Activated naive CD4-positive, alpha-beta T cell treated with anti-CD3 and anti-CD28 coated beads, Interleukin-2, amount 10 ng/mL, durations not matched to agents 7 days and 5 days (primary cell): ENCODE results near the gene NEMP2.
"Not testable (repeated sequence)": the region's sequence is repeated elsewhere in the genome, so short reads cannot be mapped to it uniquely, and the experiment has no call there.

Source experiments
- CTCF ChIA-PET: fragments of 350-600 bp; sonication (Branson Sonifier 250); formaldehyde crosslinking; loops from one replicate; lab custom pipeline; 2021; ENCODE audit warnings: antibody characterized with exemption; lab: Charles Lee
- DNase-seq: peaks from one replicate; pipeline ENCODE4 v3.0.0-alpha.2; 2020
- H3K27ac Mint-ChIP-seq: one replicate; pipeline ENCODE4 v1.8.0; 2021; ENCODE audit warnings: mild to moderate bottlenecking, moderate library complexity, mixed read lengths
- H3K27me3 Mint-ChIP-seq: one replicate; pipeline ENCODE4 v1.8.0; 2021; ENCODE audit warnings: mild to moderate bottlenecking, mixed read lengths
- H3K36me3 Mint-ChIP-seq: one replicate; pipeline ENCODE4 v1.8.0; 2021; ENCODE audit warnings: mixed read lengths
- H3K4me1 Mint-ChIP-seq: one replicate; pipeline ENCODE4 v1.8.0; 2021; ENCODE audit warnings: mixed read lengths
- H3K4me3 Mint-ChIP-seq: one replicate; pipeline ENCODE4 v1.8.0; 2021; ENCODE audit warnings: mild to moderate bottlenecking, moderate library complexity, mixed read lengths
- H3K9me3 Mint-ChIP-seq: one replicate; pipeline ENCODE4 v1.8.0; 2021; ENCODE audit warnings: mixed read lengths

Gene NEMP2

GRCh38 chr2:190478572-190479195 lies 55.8 kb downstream of the NEMP2 start:
- H3K27ac Mint-ChIP-seq = no peak overlapping the region
- DNase-seq = no peak
- no peak overlapping the region for H3K4me3 Mint-ChIP-seq
- peaks cover 25% of the 10 kb centered on the region for H3K36me3 Mint-ChIP-seq
- H3K4me1 Mint-ChIP-seq = no peaks in the 10 kb centered on the region
- H3K27me3 Mint-ChIP-seq = no peaks in the 10 kb centered on the region
- peaks cover 6% of the 10 kb centered on the region for H3K9me3 Mint-ChIP-seq
- CTCF ChIA-PET = no interaction called here

GRCh38 chr2:190477661-190478454 lies 56.7 kb downstream of the NEMP2 start:
- H3K27ac Mint-ChIP-seq = no peak overlapping the region
- H3K36me3 Mint-ChIP-seq = peaks cover 29% of the 10 kb centered on the region
- no peaks in the 10 kb centered on the region for H3K27me3 Mint-ChIP-seq
- H3K4me3 Mint-ChIP-seq = no peak overlapping the region
- H3K4me1 Mint-ChIP-seq = no peaks in the 10 kb centered on the region
- no peak for DNase-seq
- CTCF ChIA-PET = interaction anchor here (0.6 kb wide), 1 partner anchor 327 kb away, joined by 3 read pairs; no protein-coding TSS in a partner anchor
- H3K9me3 Mint-ChIP-seq = peaks cover 13% of the 10 kb centered on the region

- Mint-ChIP-seq H3K4me1 (peaks cover 23% of the 10 kb centered on the region), H3K36me3 (peaks cover 60% of the 10 kb centered on the region), H3K9me3 (peaks cover 19% of the 10 kb centered on the region), H3K4me3 (no peak overlapping the region), H3K27me3 (no peaks in the 10 kb centered on the region), H3K27ac (no peak overlapping the region)
- CTCF ChIA-PET = interaction anchor here (0.7 kb wide), 1 partner anchor 477 kb away, joined by 3 read pairs; no protein-coding TSS in a partner anchor
- DNase-seq = no peak
Observed at GRCh38 chr2:190470256-190470826, 64.2 kb downstream of the NEMP2 start.

GRCh38 chr2:190469771-190470170 lies 64.8 kb downstream of the NEMP2 start:
- DNase-seq = no peak
- Mint-ChIP-seq H3K9me3 (peaks cover 19% of the 10 kb centered on the region), H3K27ac (no peak overlapping the region), H3K36me3 (peaks cover 60% of the 10 kb centered on the region), H3K27me3 (no peaks in the 10 kb centered on the region), H3K4me3 (no peak overlapping the region), H3K4me1 (peaks cover 27% of the 10 kb centered on the region)
- CTCF ChIA-PET = interaction anchor here (0.7 kb wide), 1 partner anchor 478 kb away, joined by 3 read pairs; no protein-coding TSS in a partner anchor

DNA sequence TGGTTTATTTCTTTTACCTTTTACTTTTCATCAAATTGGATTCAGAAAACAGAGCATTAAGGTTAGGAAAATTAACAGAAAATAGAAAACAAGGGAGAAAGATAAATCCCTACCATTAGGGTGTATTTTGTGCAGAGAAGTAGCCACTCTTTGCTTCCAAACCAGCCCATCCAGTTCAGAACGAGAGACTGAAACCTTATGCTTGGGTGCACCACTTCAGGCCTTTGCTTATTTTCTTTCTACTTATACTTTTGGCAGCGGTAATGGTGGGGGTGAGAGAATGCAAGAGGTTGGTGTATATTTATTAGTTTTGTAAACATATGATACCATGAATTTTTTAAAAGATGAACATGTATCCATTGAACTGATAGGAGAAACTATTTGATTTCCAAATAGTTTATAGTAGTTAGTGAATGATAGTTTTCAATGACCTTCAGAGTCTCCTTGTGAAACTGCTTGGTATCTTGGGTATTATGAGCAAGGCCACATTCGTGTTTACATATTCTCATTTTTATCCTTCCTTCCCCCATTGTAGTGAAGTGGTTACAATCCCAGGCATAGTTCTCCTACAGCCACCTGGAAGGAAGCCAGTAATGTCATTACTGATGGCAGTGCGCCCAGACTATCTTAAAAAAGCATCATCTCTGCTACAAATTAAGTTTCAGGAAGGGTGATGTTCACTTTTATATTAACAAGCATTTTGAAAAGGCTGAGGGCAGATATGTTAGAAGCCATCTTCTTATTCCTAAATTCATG lies 65.5 kb downstream of the NEMP2 start:
- peaks cover 27% of the 10 kb centered on the region for H3K4me1 Mint-ChIP-seq
- H3K9me3 Mint-ChIP-seq = peaks cover 19% of the 10 kb centered on the region
- no peak for DNase-seq
- peaks cover 57% of the 10 kb centered on the region for H3K36me3 Mint-ChIP-seq
- no peak overlapping the region for H3K27ac Mint-ChIP-seq
- CTCF ChIA-PET = no interaction called here
- no peaks in the 10 kb centered on the region for H3K27me3 Mint-ChIP-seq
- H3K4me3 Mint-ChIP-seq = no peak overlapping the region

- H3K27ac Mint-ChIP-seq, H3K27me3 Mint-ChIP-seq, DNase-seq, CTCF ChIA-PET, H3K4me3 Mint-ChIP-seq: not testable (repeated sequence)
- peaks cover 27% of the 10 kb centered on the region for H3K4me1 Mint-ChIP-seq
- H3K36me3 Mint-ChIP-seq = peaks cover 51% of the 10 kb centered on the region
- H3K9me3 Mint-ChIP-seq = peaks cover 13% of the 10 kb centered on the region
Observed at GRCh38 chr2:190468354-190468753, 66.2 kb downstream of the NEMP2 start.

GRCh38 chr2:190467575-190468083 lies 66.9 kb downstream of the NEMP2 start:
- CTCF ChIA-PET = no interaction called here
- H3K4me3 Mint-ChIP-seq = no peak overlapping the region
- H3K4me1 Mint-ChIP-seq = peaks cover 27% of the 10 kb centered on the region
- no peaks in the 10 kb centered on the region for H3K27me3 Mint-ChIP-seq
- DNase-seq = no peak
- peaks cover 8% of the 10 kb centered on the region for H3K9me3 Mint-ChIP-seq
- H3K36me3 Mint-ChIP-seq = peaks cover 44% of the 10 kb centered on the region
- no peak overlapping the region for H3K27ac Mint-ChIP-seq

GRCh38 chr2:190466819-190467446 lies 67.6 kb downstream of the NEMP2 start:
- H3K4me3 Mint-ChIP-seq = no peak overlapping the region
- H3K27ac Mint-ChIP-seq = no peak overlapping the region
- H3K27me3 Mint-ChIP-seq = no peaks in the 10 kb centered on the region
- H3K4me1 Mint-ChIP-seq = peaks cover 27% of the 10 kb centered on the region
- H3K36me3 Mint-ChIP-seq = peaks cover 41% of the 10 kb centered on the region
- CTCF ChIA-PET = no interaction called here
- DNase-seq = no peak
- peaks cover 4% of the 10 kb centered on the region for H3K9me3 Mint-ChIP-seq

GRCh38 chr2:190465060-190465459 lies 69.5 kb downstream of the NEMP2 start:
- Mint-ChIP-seq H3K36me3 (peaks cover 30% of the 10 kb centered on the region), H3K4me3 (no peak overlapping the region), H3K9me3 (peaks cover 1% of the 10 kb centered on the region), H3K27ac (no peak overlapping the region), H3K27me3 (no peaks in the 10 kb centered on the region), H3K4me1 (peaks cover 24% of the 10 kb centered on the region)
- CTCF ChIA-PET = no interaction called here
- DNase-seq = no peak

- Mint-ChIP-seq H3K4me3 (no peak overlapping the region), H3K27ac (no peak overlapping the region), H3K4me1 (peaks cover 8% of the 10 kb centered on the region), H3K36me3 (peaks cover 27% of the 10 kb centered on the region), H3K27me3 (no peaks in the 10 kb centered on the region), H3K9me3 (peaks cover 1% of the 10 kb centered on the region)
- no peak for DNase-seq
- CTCF ChIA-PET = no interaction called here
Observed at GRCh38 chr2:190462611-190463010, 71.9 kb downstream of the NEMP2 start.

- no peaks in the 10 kb centered on the region for H3K27me3 Mint-ChIP-seq
- peaks cover 7% of the 10 kb centered on the region for H3K4me1 Mint-ChIP-seq
- CTCF ChIA-PET = no interaction called here
- peaks cover 1% of the 10 kb centered on the region for H3K9me3 Mint-ChIP-seq
- no peak overlapping the region for H3K27ac Mint-ChIP-seq
- DNase-seq = no peak
- peaks cover 30% of the 10 kb centered on the region for H3K36me3 Mint-ChIP-seq
- H3K4me3 Mint-ChIP-seq = no peak overlapping the region
Observed at GRCh38 chr2:190462181-190462580, 72.3 kb downstream of the NEMP2 start.

DNA sequence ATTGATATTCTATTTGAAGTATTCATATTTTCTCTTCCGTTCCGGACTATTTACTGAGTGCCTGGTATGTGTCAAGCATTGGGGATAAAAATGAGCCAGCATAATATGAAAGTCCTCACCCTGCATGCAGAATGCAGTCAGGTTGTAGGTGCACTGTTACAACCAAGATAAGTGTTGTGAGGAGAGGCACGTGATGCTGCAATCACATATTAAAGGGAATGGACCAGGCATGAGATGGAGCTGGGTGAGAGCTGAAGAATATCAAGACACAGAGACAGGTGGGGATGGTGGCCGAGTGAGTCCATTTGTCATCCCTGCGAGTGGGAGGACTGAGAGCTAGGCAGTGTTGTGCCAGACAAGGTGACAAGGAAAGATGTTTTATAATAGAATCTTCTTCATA lies 74.0 kb downstream of the NEMP2 start:
- Mint-ChIP-seq H3K9me3 (no peaks in the 10 kb centered on the region), H3K4me1 (peaks cover 4% of the 10 kb centered on the region), H3K4me3 (no peak overlapping the region), H3K36me3 (peaks cover 30% of the 10 kb centered on the region), H3K27me3 (no peaks in the 10 kb centered on the region), H3K27ac (no peak overlapping the region)
- DNase-seq = no peak
- CTCF ChIA-PET = no interaction called here

- CTCF ChIA-PET = no interaction called here
- H3K4me1 Mint-ChIP-seq = peaks cover under 1% of the 10 kb centered on the region
- H3K9me3 Mint-ChIP-seq = no peaks in the 10 kb centered on the region
- no peak for DNase-seq
- no peaks in the 10 kb centered on the region for H3K27me3 Mint-ChIP-seq
- no peak overlapping the region for H3K27ac Mint-ChIP-seq
- no peak overlapping the region for H3K4me3 Mint-ChIP-seq
- H3K36me3 Mint-ChIP-seq = peaks cover 30% of the 10 kb centered on the region
Observed at GRCh38 chr2:190459881-190460280, 74.6 kb downstream of the NEMP2 start.
